ENCODE results near the gene CCNY. TPM values are rescaled to one million over a fixed set of nuclear protein-coding genes. Genes with fewer than 3 reads are reported as not detected.
A peak's percentile ranks its signal among the peaks of the same experiment; 100 is the strongest.

Gene CCNY
- total RNA-seq, 1 experiment from 2014 or later = 53.3 TPM

- TF ChIP-seq ERG (CRISPR knock-in tag; IDR thresholded peaks at IDR 0.05) = no peak
- no peak for TF ChIP-seq ESRRA (CRISPR knock-in tag; IDR thresholded peaks at IDR 0.05; ENCODE audit: borderline replicate concordance)
Observed at GRCh38 chr10:35470925-35471315, 134.6 kb downstream of the CCNY start (continued).

GRCh38 chr10:35471435-35471834 is 135.1 kb downstream of the CCNY start:
- H3K36me3 Mint-ChIP-seq = no peaks in the 10 kb centered on the region
- TF ChIP-seq ZNF532 (CRISPR knock-in tag; IDR thresholded peaks at IDR 0.05; ENCODE audit: borderline replicate concordance) (no peak), SOX15 (CRISPR knock-in tag; IDR thresholded peaks at IDR 0.05) (no peak), CTCF (IDR thresholded peaks at IDR 0.05) (no peak), E2F4 (CRISPR knock-in tag; IDR thresholded peaks at IDR 0.05; ENCODE audit: borderline replicate concordance, low read depth) (no peak), NFATC4 (CRISPR knock-in tag; IDR thresholded peaks at IDR 0.05) (no peak), MLX (CRISPR knock-in tag; IDR thresholded peaks at IDR 0.05) (no peak), ZNF425 (CRISPR knock-in tag; conservative IDR thresholded peaks at IDR 0.05) (no peak), FOXJ3 (CRISPR knock-in tag; IDR thresholded peaks at IDR 0.05; ENCODE audit: borderline replicate concordance) (no peak), PRDM15 (CRISPR knock-in tag; IDR thresholded peaks at IDR 0.05) (no peak), ATF2 (CRISPR knock-in tag; IDR thresholded peaks at IDR 0.05; ENCODE audit: borderline replicate concordance, low read depth) (no peak), ZNF423 (CRISPR knock-in tag; IDR thresholded peaks at IDR 0.05) (no peak), ZNF317 (CRISPR knock-in tag; IDR thresholded peaks at IDR 0.05; ENCODE audit: borderline replicate concordance, low read depth) (no peak), TCF7 (CRISPR knock-in tag; IDR thresholded peaks at IDR 0.05; ENCODE audit: low read depth) (no peak), MYBL2 (CRISPR knock-in tag; IDR thresholded peaks at IDR 0.05) (no peak)
- H3K4me1 Mint-ChIP-seq = peaks cover 67% of the 10 kb centered on the region
- ATAC-seq (no peak), DNase-seq (ENCODE audit: low spot score) (no peak)
- POLR2A ChIA-PET = no interaction called here
- H3K27me3 Mint-ChIP-seq (ENCODE audit: low read depth) = no peaks in the 10 kb centered on the region
- H3K9me3 Mint-ChIP-seq = no peaks in the 10 kb centered on the region; the same call in 1 of the 2 replicates
- peak overlapping the region; percentile 59; the same call in 1 of the 2 replicates for H3K27ac Mint-ChIP-seq
- no peak overlapping the region for H3K4me3 Mint-ChIP-seq
- CTCF ChIA-PET = interaction anchor here (1.5 kb wide), 1 partner anchor 9 kb away, joined by 3 read pairs; no protein-coding TSS in a partner anchor

All from WTC11 (cell line).